Uterus (tissue), 4 donors: ENCODE measurements around the gene FOXJ1. TPM values are rescaled to one million over a fixed set of nuclear protein-coding genes. Genes with fewer than 3 reads are reported as not detected.

Experiments used
- DNase-seq, 2 donors: peaks; one replicate each; pipeline ENCODE4 v3.0.0-alpha.2; 2019 to 2020
- H3K27ac ChIP-seq, 2 donors: fragments of 200-600 bp; sonication (generic); 1 replicate in 1 of 2; 2 replicates in 1 of 2; pipeline ENCODE4 v1.5.1; 2016 to 2018
- H3K27me3 ChIP-seq, 2 donors: fragments of 200-600 bp; sonication (generic); one replicate each; pipeline ENCODE4 v1.5.1; 2018 to 2019; ENCODE audit warnings: control low read depth in 1 of 2
- H3K36me3 ChIP-seq, 2 donors: fragments of 200-600 bp; sonication (generic); one replicate each; pipeline ENCODE4 v1.5.1; 2019; ENCODE audit warnings: control low read depth in 1 of 2
- H3K4me1 ChIP-seq, 2 donors: fragments of 200-600 bp; sonication (generic); one replicate each; pipeline ENCODE4 v1.5.1; 2018 to 2019; ENCODE audit warnings: control low read depth in 1 of 2
- H3K4me3 ChIP-seq, 2 donors: fragments of 200-600 bp; sonication (generic); 1 replicate in 1 of 2; 2 replicates in 1 of 2; pipeline ENCODE4 v1.5.1; 2018 to 2019; ENCODE audit warnings: mild to moderate bottlenecking in 1 of 2
- H3K9me3 ChIP-seq, 2 donors: fragments of 200-600 bp; sonication (generic); one replicate each; pipeline ENCODE4 v1.5.1; 2019; ENCODE audit warnings: control low read depth in 1 of 2
- CTCF ChIP-seq, 4 experiments: fragments of 200-600 bp in 2 of 4; fragments of 450-650 bp in 2 of 4; sonication (generic) in 2 of 4; IDR thresholded peaks; one replicate each; pipeline ENCODE4 v1.5.1; 2016 to 2019; ENCODE audit warnings: antibody characterized with exemption in 4 of 4, mild to moderate bottlenecking in 2 of 4, moderate library complexity in 1 of 4
- POLR2A ChIP-seq, 2 donors: fragments of 450-650 bp; IDR thresholded peaks; one replicate each; pipeline ENCODE4 v1.6.1; 2016; ENCODE audit warnings: antibody characterized with exemption in 2 of 2, mild to moderate bottlenecking in 1 of 2, moderate library complexity in 1 of 2
- intact Hi-C: fragments of 100-400 bp; cut with DNase I; formaldehyde crosslinking; loops from one replicate; pipeline ENCODE4 v1.15.1; 2023; ENCODE audit warnings: low total_unique reads
- microRNA-seq: library from miRNA; unstranded; fragments of <30 nt; microRNA quantifications from one replicate; pipeline ENCODE4, GENCODE V29; 2016; ENCODE audit warnings: borderline microRNAs expressed, borderline replicate concordance
- small RNA-seq: library from RNA; depleted of rRNA; stranded (forward); fragments of <200 nt; gene quantifications from one replicate; pipeline ENCODE3, GENCODE V24; 2016
- total RNA-seq, 4 donors: library from RNA; depleted of rRNA in 3 of 4; stranded (reverse); fragments of >200 nt in 3 of 4; gene quantifications; one replicate each; pipeline versions ENCODE4 v1.1.0 to v1.2.4, GENCODE V29; 2014 to 2023
- donor health status: DM: yes; HTN: yes; CAD: no.

The FOXJ1 gene
- total RNA-seq, 4 donors from 2014 or later: 0.51 to 14.0 (median 1.0) TPM

GRCh38 chr17:76088041-76088867 is 52.8 kb downstream of the FOXJ1 start:
- H3K27ac ChIP-seq: no peak overlapping the region
- H3K36me3 ChIP-seq: no peaks in the 10 kb centered on the region
- no peaks in the 10 kb centered on the region for H3K27me3 ChIP-seq
- no peaks in the 10 kb centered on the region for H3K9me3 ChIP-seq
- no peak overlapping the region for H3K4me3 ChIP-seq
- no peak for DNase-seq
- H3K4me1 ChIP-seq: no peaks in the 10 kb centered on the region
- intact Hi-C loops: no loop called here
- TF ChIP-seq POLR2A (IDR thresholded peaks at IDR 0.05): no peak
- TF ChIP-seq CTCF (IDR thresholded peaks at IDR 0.05): no peak

GRCh38 chr17:76087531-76087930 is 53.5 kb downstream of the FOXJ1 start:
- DNase-seq: no peak
- Histone ChIP-seq H3K4me3 (no peak overlapping the region), H3K36me3 (no peaks in the 10 kb centered on the region), H3K9me3 (no peaks in the 10 kb centered on the region), H3K4me1 (no peaks in the 10 kb centered on the region), H3K27ac (no peak overlapping the region), H3K27me3 (no peaks in the 10 kb centered on the region)
- intact Hi-C loops: no loop called here
- no peak for TF ChIP-seq CTCF (IDR thresholded peaks at IDR 0.05)
- TF ChIP-seq POLR2A (IDR thresholded peaks at IDR 0.05): no peak

GRCh38 chr17:76086384-76086783 is 54.7 kb downstream of the FOXJ1 start:
- H3K27me3 ChIP-seq: no peaks in the 10 kb centered on the region
- intact Hi-C loops: no loop called here
- no peaks in the 10 kb centered on the region for H3K4me1 ChIP-seq
- H3K27ac ChIP-seq: no peak overlapping the region
- no peaks in the 10 kb centered on the region for H3K9me3 ChIP-seq
- no peak overlapping the region for H3K4me3 ChIP-seq
- H3K36me3 ChIP-seq: no peaks in the 10 kb centered on the region
- no peak for DNase-seq
- TF ChIP-seq CTCF (IDR thresholded peaks at IDR 0.05): no peak

Small RNA genes lying within 50 kb of the gene (microRNA-seq; reads per million reads assigned to microRNA genes)
- not detected for gene MIR6868

Small RNA genes lying within 50 kb of the gene (small RNA-seq; reads per million reads assigned to genes)
- gene MIR6868: not detected

Other genes with a start within 250 kb of the FOXJ1 start
- gene TRIM65, start 244.3 kb downstream of the FOXJ1 start, total RNA-seq: 10 to 100 TPM; 20.0 to 36.9 (median 30.1) TPM
- 10 to 100 TPM; 32.3 to 99.8 (median 47.8) TPM for gene MRPL38, start 236.4 kb downstream of the FOXJ1 start, total RNA-seq
- 10 to 100 TPM; 11.0 to 16.5 (median 14.2) TPM for gene FBF1, start 200.2 kb downstream of the FOXJ1 start, total RNA-seq
- gene ACOX1, start 162.1 kb downstream of the FOXJ1 start, total RNA-seq: 10 to 100 TPM; 11.2 to 70.0 (median 42.0) TPM
- 10 to 100 TPM in 3 of 4 donors, 1 to 10 TPM in 1; 3.1 to 17.2 (median 15.0) TPM for gene TEN1, start 162.0 kb downstream of the FOXJ1 start, total RNA-seq
- gene CDK3, start 140.4 kb downstream of the FOXJ1 start, total RNA-seq: 10 to 100 TPM in 1 of 4 donors, 1 to 10 TPM in 2, not detected in 1; 8.5 to 10.8 (median 9.6) TPM
- gene EVPL, start 113.9 kb downstream of the FOXJ1 start, total RNA-seq: 1 to 10 TPM in 3 of 4 donors, under 1 TPM in 1; 0.59 to 3.7 (median 2.8) TPM
- gene SRP68, start 68.7 kb downstream of the FOXJ1 start, total RNA-seq: 100 to 1,000 TPM in 1 of 4 donors, 10 to 100 TPM in 3; 25.1 to 117 (median 65.0) TPM
- not detected for gene GALR2, start 66.5 kb downstream of the FOXJ1 start, total RNA-seq
- not detected for gene ZACN, start 62.1 kb downstream of the FOXJ1 start, total RNA-seq
- 100 to 1,000 TPM in 3 of 4 donors, 10 to 100 TPM in 1; 34.7 to 118 (median 109) TPM for gene EXOC7, start 37.5 kb downstream of the FOXJ1 start, total RNA-seq
- gene RNF157, start 99.2 kb upstream of the FOXJ1 start, total RNA-seq: 1 to 10 TPM in 3 of 4 donors, under 1 TPM in 1; 0.77 to 5.7 (median 1.7) TPM
- 10 to 100 TPM in 2 of 4 donors, 1 to 10 TPM in 2; 2.0 to 17.4 (median 9.2) TPM for gene UBALD2, start 124.1 kb upstream of the FOXJ1 start, total RNA-seq
- 1 to 10 TPM in 3 of 4 donors, under 1 TPM in 1; under 0.01 to 7.2 (median 4.4) TPM for gene QRICH2, start 167.0 kb upstream of the FOXJ1 start, total RNA-seq
- 10 to 100 TPM; 52.4 to 82.3 (median 68.7) TPM for gene PRPSAP1, start 212.7 kb upstream of the FOXJ1 start, total RNA-seq
- gene SPHK1, start 243.4 kb upstream of the FOXJ1 start, total RNA-seq: 10 to 100 TPM in 2 of 4 donors, 1 to 10 TPM in 2; 7.9 to 33.2 (median 12.0) TPM